Measurements from ENCODE around the gene HTATSF1.

Gene HTATSF1

DNA sequence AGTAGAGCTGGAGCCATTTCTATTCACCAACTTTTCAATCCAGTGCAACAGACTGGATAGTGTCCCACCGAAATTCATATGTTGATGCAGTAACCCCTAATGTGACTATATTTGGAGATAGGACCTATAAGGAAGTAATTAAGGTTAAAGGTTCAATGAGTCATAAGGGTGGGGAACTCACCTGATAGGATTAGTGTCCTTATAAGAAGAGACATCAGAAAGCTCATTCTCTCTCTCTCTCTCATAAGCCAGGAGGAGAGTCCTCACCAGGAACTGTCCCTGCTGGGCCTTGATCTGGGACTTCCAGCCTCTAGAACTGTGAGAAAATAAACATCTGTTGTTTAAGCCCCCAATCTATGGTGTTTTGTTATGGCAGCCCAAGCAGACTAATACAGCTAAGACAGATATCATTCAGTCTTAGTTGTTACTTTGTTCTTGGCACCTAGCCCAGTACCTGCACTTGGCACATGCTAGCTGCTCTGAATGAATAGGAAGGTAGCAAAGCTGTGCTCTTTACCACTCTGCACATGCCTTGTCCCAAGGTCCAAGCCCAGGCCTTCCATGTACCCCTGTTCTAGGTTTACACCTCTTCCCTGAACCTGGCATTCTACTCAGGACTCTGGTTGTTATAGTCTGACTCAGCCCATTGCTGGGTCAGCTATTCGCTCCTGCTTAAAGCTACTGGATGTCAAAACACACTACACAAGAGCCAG, 28.8 kb upstream of the HTATSF1 start:
- H3K9me3 ChIP-seq (ENCODE audit: control insufficient read depth in 1 of 2, low read length in 2 of 2), result no peaks in the 10 kb centered on the region
- H3K36me3 ChIP-seq (ENCODE audit: control insufficient read depth in 1 of 2, insufficient read depth in 2 of 2, low read length in 2 of 2), result no peaks in the 10 kb centered on the region
- H3K4me1 ChIP-seq (ENCODE audit: control insufficient read depth in 1 of 2, insufficient read depth in 2 of 2, low read length in 2 of 2), result no peaks in the 10 kb centered on the region
- no peak overlapping the region for H3K27ac ChIP-seq (ENCODE audit: low read depth, low read length)
- H3K9ac ChIP-seq (ENCODE audit: low read depth in 1 of 2, low read length in 2 of 2), result no peak overlapping the region
- H3K27me3 ChIP-seq (ENCODE audit: control insufficient read depth in 1 of 2, insufficient read depth in 2 of 2, low read length in 2 of 2), result no peaks in the 10 kb centered on the region
- H3K4me3 ChIP-seq (ENCODE audit: low read depth in 1 of 2, low read length in 2 of 2), result no peak overlapping the region

DNA sequence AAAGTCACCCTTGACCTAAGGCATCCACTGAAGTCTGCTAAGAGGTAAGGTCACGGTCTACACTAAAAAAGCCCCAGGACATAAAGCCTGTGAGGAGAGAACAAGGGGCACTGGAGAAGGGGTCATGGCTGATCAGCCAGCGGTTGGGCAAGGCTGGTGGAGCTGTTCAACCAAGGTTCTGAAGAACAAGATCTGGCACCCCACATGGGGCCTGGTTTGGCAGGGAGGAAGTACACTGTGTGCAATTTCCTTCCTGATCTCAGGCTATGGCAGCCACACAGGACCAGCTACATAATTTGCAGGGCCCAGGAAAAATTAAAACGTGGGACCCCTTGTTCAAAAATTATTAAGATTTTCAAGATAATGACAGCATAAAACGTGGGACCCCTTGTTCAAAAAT, 23.7 kb upstream of the HTATSF1 start:
- Histone ChIP-seq H3K9me3 (ENCODE audit: control insufficient read depth in 1 of 2, low read length in 2 of 2) (no peaks in the 10 kb centered on the region), H3K4me1 (ENCODE audit: control insufficient read depth in 1 of 2, insufficient read depth in 2 of 2, low read length in 2 of 2) (no peaks in the 10 kb centered on the region), H3K36me3 (ENCODE audit: control insufficient read depth in 1 of 2, insufficient read depth in 2 of 2, low read length in 2 of 2) (no peaks in the 10 kb centered on the region), H3K9ac (ENCODE audit: low read depth in 1 of 2, low read length in 2 of 2) (no peak overlapping the region), H3K4me3 (ENCODE audit: low read depth in 1 of 2, low read length in 2 of 2) (no peak overlapping the region), H3K27ac (ENCODE audit: low read depth, low read length) (no peak overlapping the region), H3K27me3 (ENCODE audit: control insufficient read depth in 1 of 2, insufficient read depth in 2 of 2, low read length in 2 of 2) (no peaks in the 10 kb centered on the region)

DNA sequence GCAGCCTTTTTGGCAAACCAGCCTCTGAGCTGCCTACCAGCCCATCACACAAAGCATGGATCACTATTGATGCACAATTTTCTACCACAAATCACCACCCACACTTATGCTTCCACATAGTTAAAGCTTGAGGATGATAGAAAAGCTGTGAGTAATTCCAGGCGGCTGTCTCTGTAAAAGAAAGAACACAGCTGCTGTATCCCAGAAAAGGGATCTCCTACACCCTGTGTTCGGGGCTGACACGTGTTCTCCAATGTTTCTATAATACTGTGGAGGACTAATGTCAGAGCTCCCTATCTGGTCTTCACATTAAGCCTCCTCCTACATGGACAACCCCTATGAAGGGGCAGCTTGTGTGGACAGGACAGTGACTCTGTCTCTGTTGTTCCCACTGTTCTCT, 22.2 kb upstream of the HTATSF1 start:
- Histone ChIP-seq H3K9ac (ENCODE audit: low read depth in 1 of 2, low read length in 2 of 2) (no peak overlapping the region), H3K9me3 (ENCODE audit: control insufficient read depth in 1 of 2, low read length in 2 of 2) (no peaks in the 10 kb centered on the region), H3K27me3 (ENCODE audit: control insufficient read depth in 1 of 2, insufficient read depth in 2 of 2, low read length in 2 of 2) (no peaks in the 10 kb centered on the region), H3K4me3 (ENCODE audit: low read depth in 1 of 2, low read length in 2 of 2) (no peak overlapping the region), H3K36me3 (ENCODE audit: control insufficient read depth in 1 of 2, insufficient read depth in 2 of 2, low read length in 2 of 2) (no peaks in the 10 kb centered on the region), H3K27ac (ENCODE audit: low read depth, low read length) (no peak overlapping the region), H3K4me1 (ENCODE audit: control insufficient read depth in 1 of 2, insufficient read depth in 2 of 2, low read length in 2 of 2) (no peaks in the 10 kb centered on the region)

DNA sequence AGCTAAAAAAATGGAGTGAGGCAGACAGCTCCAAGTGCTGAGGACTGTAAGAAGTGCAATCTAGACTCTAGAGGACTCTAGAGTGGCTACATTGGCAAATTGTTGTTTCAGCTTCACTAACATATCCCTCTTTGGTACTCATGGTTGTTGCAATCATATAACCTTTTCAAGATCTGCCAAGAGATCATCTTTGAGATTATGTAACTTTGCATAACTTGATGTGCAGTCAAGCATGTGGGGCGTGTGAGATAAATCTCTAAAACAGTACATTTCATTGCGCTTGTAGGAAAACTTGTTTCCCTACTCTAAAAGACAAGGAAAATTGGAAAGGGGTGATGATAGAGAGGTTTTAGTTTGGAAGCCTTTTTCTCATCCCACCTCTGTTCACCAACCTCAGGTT, 20.9 kb upstream of the HTATSF1 start:
- Histone ChIP-seq H3K9ac (ENCODE audit: low read depth in 1 of 2, low read length in 2 of 2) (no peak overlapping the region), H3K9me3 (ENCODE audit: control insufficient read depth in 1 of 2, low read length in 2 of 2) (no peaks in the 10 kb centered on the region), H3K4me3 (ENCODE audit: low read depth in 1 of 2, low read length in 2 of 2) (no peak overlapping the region), H3K36me3 (ENCODE audit: control insufficient read depth in 1 of 2, insufficient read depth in 2 of 2, low read length in 2 of 2) (no peaks in the 10 kb centered on the region), H3K27me3 (ENCODE audit: control insufficient read depth in 1 of 2, insufficient read depth in 2 of 2, low read length in 2 of 2) (no peaks in the 10 kb centered on the region), H3K27ac (ENCODE audit: low read depth, low read length) (no peak overlapping the region), H3K4me1 (ENCODE audit: control insufficient read depth in 1 of 2, insufficient read depth in 2 of 2, low read length in 2 of 2) (no peaks in the 10 kb centered on the region)

DNA sequence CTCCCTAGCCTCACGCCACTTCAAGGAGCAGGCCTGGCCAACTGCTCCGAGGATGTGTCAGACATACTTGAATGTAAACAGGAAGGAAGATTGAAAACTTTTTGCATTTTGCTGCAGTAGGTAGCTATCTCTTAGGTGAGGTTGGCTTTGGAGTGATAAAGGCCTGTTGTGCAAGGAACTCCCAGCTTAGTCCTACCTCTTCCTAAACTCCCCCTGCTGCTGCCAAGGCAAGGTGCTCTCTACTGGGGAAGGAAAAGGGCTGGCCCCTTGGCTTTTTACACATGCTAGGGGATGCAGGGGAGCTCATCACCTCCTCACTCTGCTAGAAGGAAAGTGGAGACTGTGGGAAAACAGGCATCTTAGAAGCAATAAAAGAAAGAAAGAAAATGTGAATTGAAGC, 20.4 kb upstream of the HTATSF1 start:
- H3K4me1 ChIP-seq (ENCODE audit: control insufficient read depth in 1 of 2, insufficient read depth in 2 of 2, low read length in 2 of 2), result no peaks in the 10 kb centered on the region
- H3K27ac ChIP-seq (ENCODE audit: low read depth, low read length), result no peak overlapping the region
- no peaks in the 10 kb centered on the region for H3K27me3 ChIP-seq (ENCODE audit: control insufficient read depth in 1 of 2, insufficient read depth in 2 of 2, low read length in 2 of 2)
- H3K36me3 ChIP-seq (ENCODE audit: control insufficient read depth in 1 of 2, insufficient read depth in 2 of 2, low read length in 2 of 2), result no peaks in the 10 kb centered on the region
- H3K4me3 ChIP-seq (ENCODE audit: low read depth in 1 of 2, low read length in 2 of 2), result no peak overlapping the region
- H3K9ac ChIP-seq (ENCODE audit: low read depth in 1 of 2, low read length in 2 of 2), result no peak overlapping the region
- no peaks in the 10 kb centered on the region for H3K9me3 ChIP-seq (ENCODE audit: control insufficient read depth in 1 of 2, low read length in 2 of 2)

DNA sequence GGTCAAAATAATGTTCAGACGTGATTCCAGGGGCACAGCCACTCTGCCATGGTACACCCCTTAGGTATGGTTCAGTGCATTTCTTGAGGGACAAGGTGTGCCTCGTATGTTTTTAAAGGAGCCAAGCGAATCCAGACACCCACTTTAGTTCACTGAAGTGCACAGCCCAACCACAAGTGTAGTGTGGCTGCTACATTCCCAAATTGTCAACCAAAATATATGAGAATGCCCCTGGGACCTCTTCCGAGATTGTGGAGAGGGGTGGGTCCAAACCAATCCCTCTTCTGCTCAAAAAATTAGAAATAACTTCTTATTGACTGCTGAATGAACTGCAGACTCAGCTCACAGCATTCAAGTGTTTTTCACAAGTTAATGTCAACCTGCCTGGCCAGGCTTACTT, 17.0 kb upstream of the HTATSF1 start:
- no peaks in the 10 kb centered on the region for H3K27me3 ChIP-seq (ENCODE audit: control insufficient read depth in 1 of 2, insufficient read depth in 2 of 2, low read length in 2 of 2)
- no peak overlapping the region for H3K4me3 ChIP-seq (ENCODE audit: low read depth in 1 of 2, low read length in 2 of 2)
- H3K9me3 ChIP-seq (ENCODE audit: control insufficient read depth in 1 of 2, low read length in 2 of 2), result no peaks in the 10 kb centered on the region
- no peaks in the 10 kb centered on the region for H3K4me1 ChIP-seq (ENCODE audit: control insufficient read depth in 1 of 2, insufficient read depth in 2 of 2, low read length in 2 of 2)
- H3K36me3 ChIP-seq (ENCODE audit: control insufficient read depth in 1 of 2, insufficient read depth in 2 of 2, low read length in 2 of 2), result no peaks in the 10 kb centered on the region
- no peak overlapping the region for H3K27ac ChIP-seq (ENCODE audit: low read depth, low read length)
- no peak overlapping the region for H3K9ac ChIP-seq (ENCODE audit: low read depth in 1 of 2, low read length in 2 of 2)

DNA sequence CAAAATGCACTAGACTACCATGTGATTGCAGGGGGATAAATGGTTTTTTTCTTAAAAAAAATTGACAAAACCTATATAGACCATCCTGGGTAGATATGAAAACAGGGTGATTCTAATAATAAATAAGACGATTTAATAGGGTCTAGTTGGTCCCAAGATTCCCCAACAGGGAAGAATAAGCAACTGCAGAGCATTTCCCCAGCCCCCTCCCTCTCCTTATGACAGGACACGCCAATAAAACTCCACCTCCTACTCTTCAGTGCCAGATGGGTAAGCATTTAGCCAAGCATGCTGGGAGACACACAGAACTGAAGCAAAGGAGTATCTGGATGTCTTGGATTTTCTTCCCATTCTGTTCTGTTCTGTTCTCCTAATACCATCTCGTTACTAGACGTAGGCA, 9.7 kb upstream of the HTATSF1 start, which contains the start of gene BRS3:
Gene BRS3, plus strand, starts transcription at position 301 of the 400 bp plus-strand sequence. CDS start 168 bp downstream, outside the sequence.
- H3K9ac ChIP-seq (ENCODE audit: low read depth in 1 of 2, low read length in 2 of 2), result no peak within 1 kb of the TSS
- no peaks in the 10 kb centered on the region for H3K4me1 ChIP-seq (ENCODE audit: control insufficient read depth in 1 of 2, insufficient read depth in 2 of 2, low read length in 2 of 2)
- H3K27me3 ChIP-seq (ENCODE audit: control insufficient read depth in 1 of 2, insufficient read depth in 2 of 2, low read length in 2 of 2), result peaks cover 0 to 10% of the 10 kb centered on the region in 2 donors
- no peak within 1 kb of the TSS for H3K4me3 ChIP-seq (ENCODE audit: low read depth in 1 of 2, low read length in 2 of 2)
- H3K36me3 ChIP-seq (ENCODE audit: control insufficient read depth in 1 of 2, insufficient read depth in 2 of 2, low read length in 2 of 2), result no peaks in the 10 kb centered on the region
- no peaks in the 10 kb centered on the region for H3K9me3 ChIP-seq (ENCODE audit: control insufficient read depth in 1 of 2, low read length in 2 of 2)
- no peak within 1 kb of the TSS for H3K27ac ChIP-seq (ENCODE audit: low read depth, low read length)

DNA sequence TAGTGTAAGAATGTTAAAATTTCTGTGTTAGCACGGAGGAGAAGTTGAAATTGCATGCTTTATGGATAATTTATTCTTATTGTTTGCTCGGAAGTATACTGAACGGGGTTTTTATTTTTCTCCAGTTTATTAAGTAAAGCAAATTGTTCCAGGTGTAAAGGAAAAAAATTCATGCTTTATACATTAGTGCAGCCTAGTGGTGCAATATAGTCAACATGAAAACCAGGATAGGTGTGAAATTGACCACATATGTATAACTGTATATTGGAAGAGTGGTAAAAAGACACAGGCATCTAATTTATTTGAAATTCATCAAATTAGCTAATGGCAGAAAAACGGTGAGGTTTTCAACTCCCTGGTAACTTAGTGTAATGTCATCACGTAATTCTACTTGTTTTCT, 8.7 kb upstream of the HTATSF1 start:
- no peak overlapping the region for H3K4me3 ChIP-seq (ENCODE audit: low read depth in 1 of 2, low read length in 2 of 2)
- no peaks in the 10 kb centered on the region for H3K4me1 ChIP-seq (ENCODE audit: control insufficient read depth in 1 of 2, insufficient read depth in 2 of 2, low read length in 2 of 2)
- no peak overlapping the region for H3K27ac ChIP-seq (ENCODE audit: low read depth, low read length)
- peaks cover 0 to 10% of the 10 kb centered on the region in 2 donors for H3K27me3 ChIP-seq (ENCODE audit: control insufficient read depth in 1 of 2, insufficient read depth in 2 of 2, low read length in 2 of 2)
- no peaks in the 10 kb centered on the region for H3K9me3 ChIP-seq (ENCODE audit: control insufficient read depth in 1 of 2, low read length in 2 of 2)
- H3K9ac ChIP-seq (ENCODE audit: low read depth in 1 of 2, low read length in 2 of 2), result no peak overlapping the region
- H3K36me3 ChIP-seq (ENCODE audit: control insufficient read depth in 1 of 2, insufficient read depth in 2 of 2, low read length in 2 of 2), result no peaks in the 10 kb centered on the region

DNA sequence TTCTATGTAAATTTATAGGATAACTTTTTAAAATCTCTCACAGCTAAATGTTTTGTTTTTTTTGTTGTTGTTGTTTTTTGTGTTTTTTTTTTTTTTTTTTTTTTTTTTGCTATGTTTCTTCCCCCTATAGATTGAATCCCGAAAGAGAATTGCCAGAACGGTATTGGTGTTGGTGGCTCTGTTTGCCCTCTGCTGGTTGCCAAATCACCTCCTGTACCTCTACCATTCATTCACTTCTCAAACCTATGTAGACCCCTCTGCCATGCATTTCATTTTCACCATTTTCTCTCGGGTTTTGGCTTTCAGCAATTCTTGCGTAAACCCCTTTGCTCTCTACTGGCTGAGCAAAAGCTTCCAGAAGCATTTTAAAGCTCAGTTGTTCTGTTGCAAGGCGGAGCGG, 5.6 kb upstream of the HTATSF1 start:
- Histone ChIP-seq H3K4me1 (ENCODE audit: control insufficient read depth in 1 of 2, insufficient read depth in 2 of 2, low read length in 2 of 2) (no peaks in the 10 kb centered on the region), H3K9me3 (ENCODE audit: control insufficient read depth in 1 of 2, low read length in 2 of 2) (no peaks in the 10 kb centered on the region), H3K36me3 (ENCODE audit: control insufficient read depth in 1 of 2, insufficient read depth in 2 of 2, low read length in 2 of 2) (no peaks in the 10 kb centered on the region), H3K9ac (ENCODE audit: low read depth in 1 of 2, low read length in 2 of 2) (no peak overlapping the region), H3K27ac (ENCODE audit: low read depth, low read length) (no peak overlapping the region), H3K27me3 (ENCODE audit: control insufficient read depth in 1 of 2, insufficient read depth in 2 of 2, low read length in 2 of 2) (peaks cover 0 to 10% of the 10 kb centered on the region in 2 donors), H3K4me3 (ENCODE audit: low read depth in 1 of 2, low read length in 2 of 2) (no peak overlapping the region)

DNA sequence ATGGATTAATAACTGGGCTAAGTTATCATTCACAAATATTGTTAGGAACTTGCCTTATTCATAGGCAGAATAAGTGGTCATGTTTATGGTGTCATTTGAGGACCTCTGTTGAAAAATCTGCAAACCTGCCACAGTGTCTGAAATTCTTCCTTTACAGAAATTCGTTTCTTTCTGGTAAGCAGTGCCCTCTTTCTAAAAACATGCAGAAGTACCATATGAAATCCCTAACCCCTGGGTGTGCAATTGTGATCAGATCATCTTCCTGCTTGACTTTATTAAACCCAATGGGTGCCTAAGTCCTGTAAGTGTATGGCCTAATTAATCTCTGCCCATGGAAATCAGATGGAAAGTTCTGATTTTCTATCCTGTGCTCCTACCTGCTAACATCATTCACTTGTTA, 4.4 kb upstream of the HTATSF1 start:
- H3K9ac ChIP-seq (ENCODE audit: low read depth in 1 of 2, low read length in 2 of 2), result no peak overlapping the region
- H3K36me3 ChIP-seq (ENCODE audit: control insufficient read depth in 1 of 2, insufficient read depth in 2 of 2, low read length in 2 of 2), result no peaks in the 10 kb centered on the region
- H3K27me3 ChIP-seq (ENCODE audit: control insufficient read depth in 1 of 2, insufficient read depth in 2 of 2, low read length in 2 of 2), result peaks cover 0 to 10% of the 10 kb centered on the region in 2 donors
- H3K4me1 ChIP-seq (ENCODE audit: control insufficient read depth in 1 of 2, insufficient read depth in 2 of 2, low read length in 2 of 2), result peaks cover 0 to under 1% of the 10 kb centered on the region in 2 donors
- H3K27ac ChIP-seq (ENCODE audit: low read depth, low read length), result no peak overlapping the region
- H3K9me3 ChIP-seq (ENCODE audit: control insufficient read depth in 1 of 2, low read length in 2 of 2), result no peaks in the 10 kb centered on the region
- no peak overlapping the region for H3K4me3 ChIP-seq (ENCODE audit: low read depth in 1 of 2, low read length in 2 of 2)
